Stimulated activated CD8-positive, alpha-beta memory T cell treated with anti-CD3 and anti-CD28 coated beads, Interleukin-15, amount 100 ng/mL, for 4 hours (primary cell): ENCODE results near the gene PLXNA2.

Source experiments
- DNase-seq, 2 donors: peaks; one replicate each; pipeline ENCODE4 v3.0.0-alpha.2; 2020; ENCODE audit warnings: low read depth in 2 of 2

Gene PLXNA2

GRCh38 chr1:208160259-208160819 lies 83.8 kb downstream of the PLXNA2 start:
- DNase-seq, result no peak

DNA sequence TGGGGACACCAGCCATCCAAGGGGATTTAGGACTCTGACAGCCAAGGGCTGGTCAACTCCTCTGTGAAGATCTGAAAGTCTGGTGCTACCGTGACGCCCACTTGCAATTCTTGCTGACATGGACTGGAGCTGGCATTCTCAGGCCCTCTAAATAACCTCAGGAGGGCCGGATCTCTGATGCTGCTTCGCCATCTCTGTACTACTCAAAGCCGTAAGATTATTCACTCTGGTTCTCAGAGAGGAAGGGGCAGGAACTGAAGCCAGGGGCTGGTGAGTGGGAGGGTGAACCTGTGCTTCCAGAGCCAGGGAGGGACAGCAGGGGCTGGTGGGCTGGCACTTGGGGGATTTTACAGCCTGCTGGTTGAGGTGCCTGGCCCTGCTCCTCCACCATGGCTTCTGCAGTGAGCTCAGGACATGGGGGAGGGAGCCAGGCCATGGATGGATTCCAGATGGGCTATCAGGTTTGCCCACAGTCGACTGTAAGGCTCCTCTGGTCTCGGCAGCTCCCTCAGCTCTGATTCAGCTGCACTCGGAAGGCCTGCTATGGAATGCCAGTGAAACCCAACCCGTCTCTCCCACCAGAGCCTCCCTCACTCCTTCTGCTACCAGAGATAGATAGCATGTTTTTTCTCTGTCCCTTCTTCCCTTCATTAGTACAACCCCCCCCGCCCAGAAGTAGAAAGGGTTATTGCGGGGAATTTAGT lies 84.5 kb downstream of the PLXNA2 start:
- no peak for DNase-seq

GRCh38 chr1:208158640-208159554 lies 85.3 kb downstream of the PLXNA2 start:
- DNase-seq, result no peak

DNA sequence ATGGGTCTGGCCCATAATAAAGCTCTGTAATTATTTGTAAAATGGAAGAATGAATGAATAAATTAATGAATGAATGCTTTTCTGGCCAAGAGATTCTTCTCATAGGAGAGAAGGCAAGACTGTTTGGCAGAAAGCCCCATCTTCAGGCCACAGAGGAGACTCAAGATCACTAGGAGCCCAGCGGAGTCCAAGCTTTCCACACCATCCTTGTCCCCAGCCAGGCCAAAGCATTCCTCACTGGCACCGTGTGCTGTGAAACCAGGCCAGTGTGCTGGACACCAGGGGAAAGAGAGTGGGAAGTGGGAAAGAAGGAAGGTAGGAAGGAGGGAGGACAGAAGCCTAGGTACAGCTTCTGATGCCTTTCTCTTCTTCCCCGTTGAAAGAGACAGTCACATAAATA lies 86.4 kb downstream of the PLXNA2 start:
- DNase-seq, result no peak

- no peak for DNase-seq
Observed at GRCh38 chr1:208156741-208157140, 87.4 kb downstream of the PLXNA2 start.

DNA sequence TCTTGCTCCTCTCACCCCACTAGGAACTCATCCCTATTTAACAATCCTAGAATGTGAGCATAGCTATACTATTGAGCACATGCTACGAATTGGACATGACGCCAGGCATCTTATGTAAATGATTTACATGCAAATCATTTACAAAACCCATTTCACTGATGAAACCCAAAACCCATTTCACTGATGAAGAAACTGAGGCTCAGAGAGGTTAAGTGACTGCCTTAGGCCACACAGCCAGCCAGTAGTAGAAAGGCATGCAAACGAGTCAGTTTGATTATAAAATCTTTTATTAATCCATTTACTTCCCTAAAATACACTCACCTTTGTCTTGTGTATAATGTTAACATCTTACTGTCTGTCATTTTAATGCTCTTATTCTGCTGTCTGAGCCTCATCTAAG lies 87.9 kb downstream of the PLXNA2 start:
- DNase-seq, result no peak

DNA sequence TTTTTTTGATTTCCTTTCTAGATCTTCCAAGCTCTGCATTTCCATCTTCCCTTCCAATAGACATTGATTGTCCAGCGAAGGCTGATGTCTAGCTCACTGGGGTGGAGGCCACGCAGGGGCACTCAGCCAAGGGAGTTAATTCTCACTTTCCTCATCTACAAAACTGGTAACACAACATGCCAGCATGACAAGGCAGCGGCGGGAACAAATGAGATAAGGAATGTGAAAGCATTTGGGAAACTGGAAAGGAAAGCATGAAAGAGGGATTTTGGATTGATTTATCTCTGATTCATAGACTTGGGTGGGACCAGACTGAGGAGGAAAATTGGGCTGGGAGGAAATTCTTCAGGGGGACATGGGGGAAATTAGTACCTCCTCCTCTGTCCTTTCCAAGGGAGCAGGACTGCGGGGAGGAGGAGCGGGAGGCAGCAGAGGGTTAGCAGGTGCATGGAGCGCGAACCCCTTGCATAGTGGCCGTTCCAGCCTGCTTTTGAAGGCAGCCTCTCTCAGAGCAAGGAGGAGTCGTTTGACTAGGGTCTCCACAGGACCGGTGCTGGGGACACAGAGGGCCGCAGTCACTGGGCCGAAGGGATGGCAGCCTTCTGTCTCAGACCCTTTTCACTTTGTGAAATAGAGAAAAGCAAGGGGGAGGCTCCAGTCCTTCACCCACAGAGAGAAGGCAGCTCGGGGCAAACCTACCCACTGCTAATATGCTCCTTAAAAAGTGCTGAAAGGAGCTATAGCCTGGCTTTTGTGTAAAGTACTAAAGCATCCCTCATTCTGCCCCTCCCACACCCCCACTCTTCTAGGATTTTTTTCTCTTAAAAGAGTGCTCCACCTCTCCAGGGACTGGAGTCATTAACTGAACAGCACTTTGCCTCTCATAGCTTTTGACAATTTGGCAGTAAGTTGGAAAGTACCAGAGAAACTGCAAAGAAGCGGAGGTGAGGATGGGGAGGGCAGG lies 89.2 kb downstream of the PLXNA2 start:
- no peak for DNase-seq

GRCh38 chr1:208154040-208154439 lies 90.1 kb downstream of the PLXNA2 start:
- DNase-seq, result no peak

- no peak for DNase-seq
Observed at GRCh38 chr1:208153386-208153785, 90.8 kb downstream of the PLXNA2 start.

DNA sequence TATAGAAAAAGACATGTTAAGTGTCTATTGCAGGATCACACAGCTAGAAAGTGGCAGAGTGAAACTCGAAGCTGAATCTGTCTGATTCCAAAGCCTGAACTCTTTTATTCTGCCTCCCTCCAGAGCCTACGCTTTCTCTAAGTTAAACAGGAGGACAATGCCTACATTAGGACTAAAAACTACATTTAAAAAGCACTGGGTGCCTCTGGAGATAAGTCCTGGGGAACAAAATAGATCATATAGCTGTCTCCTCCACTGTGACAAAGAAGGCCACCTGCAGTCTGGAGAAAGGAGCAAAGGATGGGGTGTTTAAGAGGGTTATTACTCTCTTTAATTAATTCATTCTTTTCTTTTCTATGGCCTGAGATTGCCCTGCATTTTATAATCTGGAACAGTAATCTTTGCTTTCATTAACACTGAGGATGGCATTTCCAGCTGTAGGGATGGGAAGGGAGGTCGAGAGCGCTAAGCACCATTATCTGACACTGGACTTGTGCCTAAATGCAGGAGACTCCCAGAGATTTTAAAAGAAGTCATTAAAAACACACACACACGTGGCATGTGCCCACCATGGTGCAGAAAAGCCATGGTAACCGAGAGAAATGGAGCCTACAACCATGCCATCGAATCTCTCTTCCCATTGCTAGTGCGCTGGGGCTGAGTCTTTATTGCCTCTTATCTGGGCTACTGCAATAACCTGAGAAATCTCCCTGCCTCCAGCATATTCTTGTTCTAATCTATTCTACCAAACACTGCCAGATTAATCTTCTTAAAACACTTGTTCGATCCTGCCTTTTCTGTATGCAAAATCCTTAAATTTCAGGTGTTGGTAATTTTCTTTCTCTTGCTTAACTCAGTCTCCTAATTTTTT lies 92.2 kb downstream of the PLXNA2 start:
- DNase-seq, result no peak

GRCh38 chr1:208150833-208151458 lies 93.2 kb downstream of the PLXNA2 start:
- no peak for DNase-seq

DNA sequence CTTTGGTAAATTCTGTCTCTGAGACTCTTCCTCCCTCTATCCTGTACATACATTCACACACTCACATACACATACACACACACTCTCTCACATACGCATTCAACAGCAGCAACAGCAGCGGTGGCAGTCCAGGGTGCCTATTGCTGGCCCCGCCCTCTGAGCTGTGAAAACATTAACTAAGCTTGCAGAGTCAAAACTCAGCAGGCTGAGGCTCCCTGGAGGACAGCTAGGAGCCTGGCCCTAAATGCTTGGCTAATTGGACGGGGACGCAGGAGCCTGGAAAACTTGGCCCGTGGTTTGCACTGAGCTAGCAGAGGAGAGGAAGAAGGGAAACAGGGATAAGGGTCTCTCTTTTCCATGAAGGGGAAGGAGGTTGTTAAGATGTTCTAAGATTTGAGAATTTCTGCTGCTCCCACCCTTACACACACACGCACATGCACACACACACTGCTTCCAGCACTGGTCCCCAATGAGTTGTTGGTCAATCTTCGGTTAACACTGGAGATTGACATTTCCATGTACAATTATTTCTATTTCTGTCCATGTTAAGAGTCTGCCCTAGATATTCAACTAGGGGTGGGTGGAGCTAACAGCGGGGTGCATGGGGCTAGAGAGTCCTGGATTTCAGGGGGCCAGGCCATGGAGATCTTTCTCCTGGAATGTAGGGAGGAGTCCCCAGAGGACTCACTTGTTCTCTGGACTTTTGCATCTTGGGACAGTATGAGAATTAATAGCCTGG lies 94.2 kb downstream of the PLXNA2 start:
- DNase-seq, result no peak

- no peak for DNase-seq
Observed at GRCh38 chr1:208149213-208149612, 95.0 kb downstream of the PLXNA2 start.

DNA sequence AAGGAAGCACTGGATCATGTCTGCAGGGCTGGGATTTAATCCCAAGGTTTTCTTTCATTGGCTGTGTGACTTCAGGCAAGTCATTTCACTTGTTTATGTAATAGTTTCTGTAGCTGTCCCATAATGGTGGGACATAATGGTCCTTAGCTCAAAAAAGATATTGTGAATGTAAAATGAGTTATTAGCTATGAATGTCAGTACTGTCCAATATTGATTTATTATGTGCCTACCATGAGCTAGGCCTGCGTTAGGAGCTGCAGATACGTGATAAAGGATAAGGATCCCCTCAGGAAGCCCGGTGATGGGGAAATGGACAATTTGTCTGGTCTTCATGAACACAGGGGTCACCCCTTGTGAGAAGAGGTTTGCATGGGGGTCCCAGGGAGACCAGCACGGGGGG lies 95.8 kb downstream of the PLXNA2 start:
- no peak for DNase-seq

- DNase-seq, result no peak
Observed at GRCh38 chr1:208146650-208147049, 97.5 kb downstream of the PLXNA2 start.

DNA sequence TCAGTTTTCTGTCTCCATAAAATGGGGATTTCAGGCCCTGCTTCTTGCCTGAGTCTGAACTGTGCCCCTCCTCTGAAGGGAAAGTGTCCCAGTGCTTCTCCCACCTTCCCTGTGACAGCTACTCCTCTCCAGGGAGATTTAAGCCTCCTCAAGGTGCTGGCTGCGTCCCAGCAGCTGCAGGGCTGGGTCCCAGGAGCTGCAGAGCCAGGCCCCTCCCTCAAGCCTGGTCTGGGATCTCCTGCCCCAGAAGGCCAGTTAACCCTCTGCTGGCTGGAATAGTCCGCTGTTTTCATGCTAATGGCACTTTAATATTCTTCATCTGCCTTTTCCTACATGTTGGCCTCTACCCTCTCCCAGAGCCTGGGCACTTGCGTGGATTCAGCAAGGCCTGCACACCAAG lies 99.0 kb downstream of the PLXNA2 start:
- DNase-seq, result no peak

- no peak for DNase-seq
Observed at GRCh38 chr1:208142590-208143382, 101.4 kb downstream of the PLXNA2 start.

DNA sequence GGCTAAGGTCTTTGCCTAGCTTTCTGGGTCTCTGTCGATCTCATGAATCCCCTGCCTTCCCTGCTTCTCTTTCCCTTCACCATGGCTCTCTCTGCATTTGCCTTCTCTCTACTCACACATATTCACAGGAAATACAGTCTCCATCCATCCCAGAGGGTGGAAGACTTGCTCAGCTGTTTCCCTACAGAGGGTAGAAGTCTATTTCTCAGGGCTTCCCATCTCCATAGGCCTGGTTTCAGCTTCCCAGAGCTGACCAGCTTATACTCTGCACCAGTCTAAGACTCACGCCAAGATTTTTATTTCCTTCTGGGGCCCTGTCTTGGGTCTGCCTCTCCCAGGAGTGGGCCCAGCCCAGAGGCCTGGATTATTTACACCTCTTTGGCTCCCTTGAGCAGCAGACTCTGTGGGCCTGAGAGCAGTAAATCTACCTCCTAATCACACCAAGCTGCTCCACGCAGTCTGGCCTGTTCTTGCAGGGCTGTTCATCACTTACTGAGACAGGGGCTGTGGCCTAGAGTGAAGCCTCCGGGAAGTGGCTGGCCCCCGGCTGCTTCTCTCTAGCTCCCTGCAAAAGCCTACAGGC lies 102.5 kb downstream of the PLXNA2 start:
- no peak for DNase-seq
